HCEC 1CT (cell line): ENCODE data around the gene QKI.
A peak's percentile ranks its signal among the peaks of the same experiment; 100 is the strongest.
"Not testable (repeated sequence)": the region's sequence is repeated elsewhere in the genome, so short reads cannot be mapped to it uniquely, and the experiment has no call there.

Experiments
- DNase-seq: peaks from one replicate; pipeline ENCODE4 v3.0.0-alpha.2; 2017

Gene QKI

DNA sequence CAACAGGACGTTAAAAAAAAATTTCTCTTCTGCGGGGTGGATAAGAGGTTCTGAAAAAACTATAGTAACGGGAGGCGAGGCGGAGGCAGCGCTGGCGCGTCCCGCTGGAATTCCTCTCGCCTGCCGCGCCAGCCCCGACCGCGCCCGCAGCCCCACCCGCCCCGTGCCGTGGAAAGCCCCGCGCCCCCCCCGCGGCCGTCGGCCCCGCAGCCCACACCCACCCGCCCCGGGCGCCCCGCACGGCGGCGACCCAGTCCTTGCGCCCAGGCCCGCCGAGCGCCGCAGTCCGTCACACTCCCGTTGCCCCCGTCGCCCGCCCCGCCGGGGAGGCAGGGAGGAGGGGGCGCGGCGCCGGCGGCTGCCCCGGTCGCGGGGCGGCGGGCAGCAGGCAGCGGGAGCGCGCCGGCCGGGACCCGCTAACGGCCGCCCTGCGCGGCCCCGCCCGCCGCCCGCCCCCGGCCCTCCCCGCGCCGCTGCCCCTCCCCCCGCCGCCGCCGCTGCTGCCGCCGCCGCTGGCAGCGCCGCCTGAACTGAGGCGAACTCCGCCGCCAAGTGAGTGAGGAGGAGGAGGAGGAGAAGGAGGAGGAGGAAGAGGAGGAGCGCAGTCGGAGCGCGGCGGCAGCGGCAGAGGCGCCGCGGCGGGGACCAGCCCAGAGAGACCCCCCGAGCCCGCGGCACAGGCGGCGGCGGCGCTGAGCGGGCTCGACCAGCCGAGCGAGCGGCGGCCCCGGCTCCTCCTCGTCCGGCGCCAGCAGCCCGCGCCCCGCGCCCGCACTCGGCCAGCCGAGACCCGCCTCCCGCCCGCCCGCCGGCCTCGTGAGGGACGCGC lies at the start of gene QKI:
TSS of gene QKI (plus strand) at position 602 of the 829 bp plus-strand sequence. CDS start 476 bp downstream, outside the sequence.
- DNase-seq: peak; percentile 75

DNA sequence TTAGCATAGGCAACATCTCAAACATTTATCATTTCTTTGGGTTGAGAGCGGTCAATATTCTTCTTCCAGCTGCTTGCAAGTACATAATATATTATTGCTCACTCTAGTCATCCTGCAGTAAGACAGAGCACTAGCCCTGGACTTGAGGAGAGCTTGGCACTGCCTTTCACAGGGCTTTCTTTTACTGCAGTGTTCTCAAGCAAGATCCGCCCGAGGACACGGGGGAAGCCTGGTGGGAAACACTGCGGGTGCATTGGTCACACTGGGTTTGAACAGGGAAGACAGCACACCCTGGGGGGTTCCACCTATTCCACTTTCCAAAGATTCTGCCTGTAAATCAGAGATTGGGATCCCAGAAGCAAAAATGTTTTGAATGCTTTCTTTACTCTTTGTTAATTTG lies 48.2 kb upstream of the QKI start:
- no peak for DNase-seq

DNA sequence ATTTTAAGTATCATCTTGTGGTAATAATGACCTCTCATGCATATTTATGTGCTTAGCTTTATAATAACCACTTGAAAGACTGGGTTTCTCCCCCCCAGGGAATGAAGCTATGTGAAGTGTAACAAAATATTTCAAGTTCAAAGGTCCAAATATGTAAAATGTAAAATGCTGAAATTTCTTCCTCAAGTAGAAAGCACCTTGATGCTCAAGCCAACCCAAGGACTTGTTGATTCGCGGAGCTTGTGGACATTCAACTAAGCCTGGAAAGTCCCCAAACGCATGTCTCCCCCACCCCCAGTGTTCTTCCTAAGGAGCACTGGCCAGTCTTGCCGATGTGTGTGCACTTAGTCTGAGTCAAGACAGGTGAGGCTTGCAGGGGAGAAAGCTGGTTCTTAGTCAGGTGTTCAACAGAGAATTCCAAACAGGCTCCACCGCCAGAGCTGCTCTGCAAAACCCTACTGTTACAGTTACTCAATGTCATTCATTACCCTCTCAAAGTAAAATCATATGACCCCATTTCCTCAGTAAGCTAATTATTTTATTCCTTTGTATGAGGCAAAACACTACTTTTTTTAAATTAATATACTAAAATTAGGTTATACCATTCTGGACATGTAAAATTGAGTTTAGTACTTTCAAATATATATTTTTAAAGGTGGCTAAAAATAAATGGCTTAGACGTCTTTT lies 46.9 kb upstream of the QKI start:
- no peak for DNase-seq

DNA sequence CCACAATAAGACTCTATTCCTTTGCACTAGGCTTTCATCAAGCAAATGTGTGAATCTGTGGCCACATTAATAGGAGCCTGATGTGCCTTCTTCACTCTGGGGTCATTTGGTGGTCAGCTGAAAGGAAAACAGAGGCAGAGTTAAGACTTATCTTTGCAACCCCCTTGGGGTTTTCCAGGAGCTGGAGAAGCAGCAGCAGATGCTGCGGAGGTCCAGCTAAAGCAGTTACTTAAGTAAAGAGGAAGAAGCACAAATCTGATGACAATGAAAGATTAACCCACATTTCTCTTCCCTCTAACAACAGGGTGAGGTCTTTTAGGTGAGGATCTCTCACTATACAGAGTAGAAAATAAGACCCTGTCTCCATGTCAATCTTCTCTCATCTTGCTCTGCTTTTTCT lies 45.4 kb upstream of the QKI start:
- DNase-seq: no peak

DNA sequence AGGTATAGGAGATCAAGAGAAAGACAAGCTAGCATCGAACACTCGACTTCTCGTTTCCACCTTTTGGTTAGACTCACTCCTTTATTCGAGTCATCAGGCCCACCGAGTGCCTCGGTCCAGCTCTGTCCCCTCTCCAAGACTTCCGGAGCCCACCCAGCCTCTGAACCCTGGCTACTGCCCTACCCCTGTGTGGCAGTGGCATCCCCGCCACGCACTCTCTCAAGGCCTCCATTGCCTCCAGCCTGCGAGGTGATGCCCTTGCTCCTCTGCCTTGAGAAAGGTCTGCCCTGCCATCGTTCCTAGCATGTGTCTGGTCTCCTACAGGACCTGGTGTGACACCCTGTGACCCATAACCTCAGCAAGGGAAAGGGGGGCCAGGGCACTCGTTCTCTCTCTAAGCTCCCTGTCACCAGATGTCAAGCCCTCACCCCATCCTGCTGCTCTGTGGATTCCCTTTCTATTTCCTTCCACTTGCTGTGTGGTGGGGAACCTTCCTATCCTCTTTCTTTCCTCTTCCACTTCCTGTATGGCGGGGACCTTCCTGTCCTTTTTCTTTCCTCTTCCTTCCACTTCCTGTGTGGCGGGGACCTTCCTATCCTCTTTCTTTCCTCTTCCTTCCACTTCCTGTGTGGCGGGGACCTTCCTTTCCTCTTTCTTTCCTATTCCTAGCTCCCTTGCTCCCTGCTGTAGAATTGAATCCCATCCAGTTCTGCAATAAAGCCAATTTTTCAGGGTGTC lies 44.7 kb upstream of the QKI start:
- DNase-seq: no peak

DNA sequence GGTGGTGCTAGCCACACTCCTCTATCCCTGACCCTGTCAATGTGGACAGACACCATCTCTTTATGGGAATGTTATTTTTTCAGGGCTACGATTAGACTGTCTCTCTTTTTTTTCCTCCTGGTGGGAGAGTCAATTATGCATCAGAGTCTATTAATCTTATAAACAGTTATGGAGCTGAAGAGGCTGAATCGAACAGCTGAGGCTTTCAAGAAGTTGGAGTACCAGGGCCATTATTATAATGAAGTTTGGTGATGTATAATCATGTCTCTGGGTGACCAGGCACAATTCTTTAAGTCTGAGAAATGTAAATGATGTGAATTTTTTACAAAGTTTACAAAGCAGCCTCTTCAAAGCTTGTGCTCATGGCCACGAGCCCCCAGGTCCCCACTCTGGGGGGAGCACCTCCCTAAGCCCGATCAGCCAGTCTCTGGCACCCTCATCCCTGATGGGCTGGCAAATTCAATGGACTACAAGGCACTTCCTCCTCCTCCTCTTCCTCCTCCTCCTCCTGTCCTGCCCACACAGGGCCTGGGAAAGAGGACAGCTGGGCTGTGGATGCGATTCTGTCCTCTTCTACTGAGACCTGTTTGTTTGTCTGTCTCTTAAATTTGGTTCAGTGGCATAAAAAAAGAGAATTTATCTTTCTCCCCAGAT lies 43.9 kb upstream of the QKI start:
- DNase-seq: no peak

DNA sequence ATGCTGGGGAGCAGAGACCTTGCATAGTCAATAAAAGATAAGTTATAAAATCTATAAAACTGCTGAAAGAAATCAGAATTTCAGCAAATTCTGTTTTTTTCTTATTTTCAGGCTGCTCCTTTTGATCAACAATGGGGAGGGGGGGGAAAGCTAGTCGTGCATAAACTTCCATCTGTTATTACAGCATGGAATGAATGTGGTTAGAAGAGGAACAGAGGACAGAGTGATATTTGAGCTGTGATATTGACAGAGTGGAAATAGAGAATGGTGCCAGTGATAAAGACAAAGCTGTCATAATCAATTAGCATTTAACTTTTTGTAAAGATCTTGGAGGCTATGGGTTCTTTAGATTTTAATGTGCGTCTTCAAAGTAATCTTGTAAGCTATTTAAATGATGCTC lies 43.4 kb upstream of the QKI start:
- DNase-seq: no peak

DNA sequence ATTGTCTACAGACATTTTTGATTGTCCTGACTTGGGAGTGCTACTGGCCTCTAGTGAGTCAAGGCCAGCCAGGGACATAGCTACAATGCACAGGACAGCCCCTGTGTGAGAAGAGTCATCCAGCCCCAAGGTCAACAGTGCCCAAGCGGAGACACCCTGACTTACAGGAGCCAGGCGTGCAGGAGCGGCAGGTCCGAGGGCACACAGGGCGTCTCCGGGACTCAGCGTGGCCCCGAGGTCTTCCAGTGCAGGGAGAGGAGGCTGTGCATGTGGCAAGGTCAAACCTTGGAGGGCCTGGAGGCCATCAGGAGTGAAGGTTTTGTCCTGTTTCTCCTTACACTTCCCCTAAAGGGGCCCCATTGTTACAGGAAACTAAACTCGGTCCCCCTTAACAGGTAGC lies 41.3 kb upstream of the QKI start:
- DNase-seq: no peak

DNA sequence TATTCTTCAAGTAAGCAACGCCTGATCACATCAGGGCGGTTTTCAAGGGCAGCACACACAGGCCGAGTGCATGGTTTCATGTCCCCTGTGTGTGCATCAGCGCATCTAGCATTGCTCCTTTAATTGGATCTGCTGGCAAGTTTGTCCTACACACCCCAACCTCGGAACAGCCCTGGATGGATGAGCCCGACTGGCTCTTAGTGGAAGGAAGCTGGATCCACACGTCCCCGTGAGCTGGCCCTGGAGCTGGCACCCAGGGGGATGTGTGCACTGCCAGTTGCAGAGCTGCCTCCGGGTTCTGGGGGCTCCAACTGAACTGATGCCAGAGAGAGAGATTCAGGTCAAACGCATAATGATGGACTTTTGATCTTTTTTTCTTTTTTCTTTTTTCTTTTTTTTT lies 39.2 kb upstream of the QKI start:
- no peak for DNase-seq

DNA sequence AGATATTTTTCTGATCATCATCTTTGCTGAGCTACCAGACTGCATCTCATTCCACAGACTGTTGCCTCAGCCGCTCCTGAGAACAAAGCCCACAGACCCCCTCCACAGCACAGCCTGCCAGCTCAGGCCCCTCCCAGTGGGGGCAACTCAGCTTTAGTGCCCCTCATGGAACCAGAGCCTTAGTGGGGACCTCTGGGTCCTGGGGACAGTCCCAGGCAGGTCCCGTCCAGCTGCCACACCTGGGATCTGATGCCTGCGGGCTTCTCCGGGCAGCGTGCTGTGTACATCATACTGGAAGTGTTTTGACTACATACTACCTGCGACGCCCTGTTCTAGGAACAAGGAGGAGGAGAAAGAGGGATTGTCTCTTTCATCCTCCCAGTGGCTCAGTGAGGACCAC lies 38.3 kb upstream of the QKI start:
- DNase-seq: no peak

DNA sequence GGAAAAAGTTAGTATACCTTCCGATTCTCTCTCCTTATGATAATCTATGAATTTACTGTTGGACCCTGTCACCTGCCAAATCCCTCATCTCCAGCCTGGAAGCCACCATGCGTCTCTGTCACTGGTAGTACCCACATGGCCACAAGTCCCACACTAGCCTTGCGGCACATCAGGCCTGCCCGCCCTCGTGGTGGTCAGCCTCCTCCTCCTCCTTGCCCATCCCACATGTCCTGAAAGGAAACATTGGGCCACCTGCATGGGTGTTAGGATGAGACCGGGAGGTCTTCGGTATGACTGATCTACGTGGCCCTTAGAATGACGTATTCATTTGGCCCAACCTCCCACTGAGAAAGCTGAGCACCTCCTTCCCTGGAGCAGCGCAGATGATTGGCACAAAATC lies 37.0 kb upstream of the QKI start:
- DNase-seq: no peak

DNA sequence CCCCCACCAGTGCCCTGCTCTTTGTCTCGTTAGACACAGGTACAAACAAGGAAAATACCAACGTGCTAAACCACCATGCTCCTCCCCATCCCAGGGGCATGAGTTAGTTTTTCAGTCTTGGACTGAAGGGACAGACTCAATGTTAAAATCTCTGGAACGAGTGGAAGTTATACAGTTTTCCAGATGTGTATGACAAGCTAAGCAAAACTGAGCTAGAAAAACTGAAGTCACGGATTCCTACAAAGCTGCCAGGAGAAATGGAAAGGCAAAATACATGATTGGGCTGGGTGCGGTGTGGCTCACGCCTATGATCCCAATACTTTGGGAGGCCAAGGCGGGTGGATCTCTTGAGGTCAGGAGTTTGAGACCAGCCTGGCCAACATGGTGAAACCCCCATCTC lies 34.3 kb upstream of the QKI start:
- DNase-seq: no peak

DNA sequence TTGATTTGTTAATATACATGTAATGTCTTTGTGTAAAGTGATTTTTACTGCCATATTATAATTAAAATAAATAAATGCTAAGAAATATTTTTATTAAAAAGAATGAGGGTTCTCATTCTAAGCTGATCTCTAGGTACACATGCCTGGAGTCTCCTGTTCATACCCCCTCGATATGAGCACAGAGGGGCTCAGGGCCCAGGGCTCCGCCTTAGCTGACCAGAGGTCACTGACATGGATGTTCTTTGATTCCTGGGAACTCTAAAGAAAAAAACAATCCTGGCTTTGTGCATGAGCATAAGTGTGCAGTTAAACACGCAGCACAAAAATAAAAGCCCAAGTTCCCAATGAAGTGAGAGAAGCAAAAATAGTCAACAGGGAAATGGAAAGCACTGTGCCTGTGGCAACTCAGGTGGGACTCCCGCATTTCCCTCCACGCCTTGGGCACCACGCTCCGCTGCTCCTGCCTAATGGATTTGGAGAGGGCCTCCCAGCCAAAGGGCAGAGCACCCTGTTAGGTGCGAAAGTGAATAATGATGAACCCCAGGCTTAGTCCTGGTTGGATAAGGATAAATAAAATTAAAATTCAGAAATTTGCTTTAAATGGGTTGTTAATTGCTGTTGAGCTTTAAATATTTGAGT lies 33.3 kb upstream of the QKI start:
- no peak for DNase-seq

DNA sequence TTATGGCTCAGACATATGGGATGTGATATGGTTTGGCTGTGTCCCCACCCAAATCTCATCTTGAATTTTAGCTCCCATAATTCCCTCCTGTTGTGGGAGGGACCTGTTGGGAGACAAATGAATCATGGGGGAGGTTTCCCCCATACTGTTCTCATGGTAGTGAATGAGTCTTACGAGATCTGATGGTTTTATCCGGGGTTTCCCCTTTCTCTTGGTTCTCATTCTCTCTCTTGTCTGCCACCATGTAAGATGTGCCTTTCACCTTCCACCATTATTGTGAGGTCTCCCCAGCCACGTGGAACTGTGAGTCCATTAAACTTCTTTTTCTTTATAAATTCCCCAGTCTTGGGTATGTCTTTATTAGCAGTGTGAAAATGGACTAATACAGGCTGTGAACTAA lies 31.1 kb upstream of the QKI start:
- not testable (repeated sequence) for DNase-seq

DNA sequence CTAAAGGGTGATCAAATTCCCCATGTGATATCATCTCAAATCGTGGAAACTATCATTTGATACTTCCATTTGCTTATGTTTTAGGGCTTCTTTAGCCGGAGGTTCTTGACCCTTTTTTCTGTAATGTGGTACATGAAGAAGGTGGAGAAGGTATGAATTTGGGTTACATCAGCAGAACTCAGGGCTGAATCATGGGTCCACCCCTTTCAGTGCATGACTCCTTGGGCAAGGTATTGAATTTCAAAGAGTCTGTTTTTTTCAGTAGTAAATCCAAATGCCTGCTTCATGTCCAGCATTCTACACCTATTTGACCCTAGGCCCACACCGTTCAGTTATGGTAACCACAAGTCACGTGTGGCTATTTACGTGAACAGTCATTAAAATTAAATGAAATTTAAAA lies 30.6 kb upstream of the QKI start:
- DNase-seq: no peak

DNA sequence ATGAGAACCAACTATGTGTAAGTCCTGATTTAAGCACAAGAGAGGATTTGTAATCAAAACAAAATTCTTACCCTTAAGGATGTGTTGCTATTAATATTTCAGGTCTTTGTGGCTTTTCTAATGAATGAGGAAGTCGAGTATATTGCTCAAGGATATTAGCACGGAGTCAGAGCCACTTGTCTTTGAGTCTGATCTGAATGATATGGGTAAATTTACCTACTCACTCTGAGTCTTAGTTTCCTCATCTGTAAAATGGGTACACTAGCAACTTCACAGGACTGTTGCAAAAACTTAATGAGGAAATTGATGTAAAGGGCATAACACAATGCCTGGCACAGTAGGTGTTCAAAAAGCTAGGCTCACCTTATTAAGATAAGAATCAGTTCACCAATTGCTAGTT lies 30.0 kb upstream of the QKI start:
- DNase-seq: no peak

DNA sequence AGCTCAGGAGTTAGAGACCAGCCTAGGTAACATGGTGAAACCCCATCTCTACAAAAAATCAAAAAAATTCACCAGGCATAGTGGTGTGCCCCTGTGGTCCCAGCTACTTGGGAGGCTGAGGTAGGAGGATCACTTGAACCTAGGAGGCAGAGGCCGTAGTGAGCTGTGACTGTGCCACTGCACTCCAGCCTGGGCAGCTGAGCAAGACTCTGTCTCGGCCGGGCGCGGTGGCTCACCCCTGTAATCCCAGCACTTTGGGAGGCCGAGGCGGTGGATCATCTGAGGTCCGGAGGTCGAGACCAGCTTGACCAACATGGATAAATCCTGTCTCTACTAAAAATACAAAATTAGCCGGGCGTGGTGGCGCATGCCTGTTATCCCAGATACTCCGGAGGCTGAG lies 29.0 kb upstream of the QKI start:
- DNase-seq: not testable (repeated sequence)

DNA sequence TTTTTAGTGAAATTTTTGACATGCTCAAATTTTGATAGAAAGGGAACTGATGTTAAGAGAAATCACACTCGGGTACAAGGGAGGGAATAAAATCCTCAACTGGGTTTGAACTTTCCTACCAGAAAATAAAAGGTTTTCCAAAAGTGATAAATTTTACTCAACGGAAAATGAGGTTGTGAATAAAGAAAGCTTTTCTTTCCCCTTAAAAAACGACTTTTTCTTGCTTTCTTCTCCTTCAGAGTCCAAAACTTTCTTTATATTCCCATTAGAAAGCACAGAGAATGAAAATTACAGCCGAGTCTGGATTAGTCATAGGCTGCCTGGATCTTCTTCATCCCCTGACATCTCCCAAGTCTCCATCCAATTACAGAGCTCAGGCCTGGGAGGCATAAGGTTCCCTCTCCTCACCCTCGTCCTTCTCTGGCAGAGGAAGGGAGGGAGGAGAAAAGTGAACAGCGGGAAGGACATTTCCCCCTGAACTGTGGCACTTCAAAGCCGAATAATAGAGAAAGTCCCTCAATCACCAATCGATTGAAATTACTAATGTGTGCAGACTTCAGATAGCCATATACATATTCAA lies 28.1 kb upstream of the QKI start:
- no peak for DNase-seq

DNA sequence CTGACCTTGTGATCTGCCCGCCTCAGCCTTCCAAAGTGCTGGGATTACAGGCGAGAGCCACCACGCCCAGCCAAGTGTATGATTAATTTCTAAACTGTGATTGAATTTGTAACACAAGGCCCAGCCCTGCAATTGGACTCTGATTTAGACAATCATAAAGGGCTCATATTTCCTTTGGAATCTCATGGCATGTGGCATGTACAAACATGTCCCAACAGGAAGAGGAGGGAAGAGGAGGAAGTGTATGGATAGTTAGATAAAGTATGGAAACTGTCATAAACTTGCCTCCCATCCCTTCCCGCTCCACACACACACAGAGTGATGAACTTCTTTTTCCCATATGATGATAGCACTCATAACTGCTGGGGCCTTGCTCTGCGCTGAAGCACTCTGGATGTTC lies 27.2 kb upstream of the QKI start:
- DNase-seq: no peak

DNA sequence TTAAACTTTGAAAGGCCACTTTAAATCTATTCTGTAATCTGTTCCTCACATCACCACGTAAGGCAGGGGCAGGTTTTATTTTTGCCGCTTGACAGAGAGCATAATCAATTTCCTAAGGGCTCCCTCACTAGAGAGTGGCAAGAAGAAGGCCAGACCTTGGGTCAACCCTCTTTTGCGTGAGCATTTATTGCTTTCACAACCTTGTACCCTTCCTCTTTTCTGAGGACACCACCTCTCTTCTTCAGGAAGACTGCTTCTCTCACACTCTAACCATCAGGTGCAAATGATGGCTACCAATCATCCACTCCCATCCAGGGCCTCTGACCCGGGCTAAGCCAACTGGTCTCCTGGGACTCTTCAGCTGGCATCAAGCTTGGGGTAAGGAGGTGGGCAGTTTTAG lies 25.2 kb upstream of the QKI start:
- DNase-seq: no peak

DNA sequence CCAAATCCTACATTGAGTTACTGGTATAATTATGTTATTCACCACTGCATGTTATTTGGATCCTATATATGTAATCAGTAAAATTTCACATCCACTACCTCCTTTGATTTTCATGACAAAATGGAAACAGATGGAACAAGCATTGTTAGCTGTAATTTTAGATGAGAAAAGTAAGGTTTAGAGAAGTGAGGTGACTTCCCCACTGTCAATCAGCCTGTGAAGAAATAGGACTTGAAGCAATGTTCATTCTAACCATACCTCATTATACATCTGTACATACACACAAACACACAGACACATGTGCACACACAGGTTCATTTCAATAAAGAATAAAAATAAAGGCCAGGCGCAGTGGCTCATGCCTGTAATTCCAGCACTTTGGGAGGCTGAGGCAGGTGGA lies 23.7 kb upstream of the QKI start:
- DNase-seq: no peak

DNA sequence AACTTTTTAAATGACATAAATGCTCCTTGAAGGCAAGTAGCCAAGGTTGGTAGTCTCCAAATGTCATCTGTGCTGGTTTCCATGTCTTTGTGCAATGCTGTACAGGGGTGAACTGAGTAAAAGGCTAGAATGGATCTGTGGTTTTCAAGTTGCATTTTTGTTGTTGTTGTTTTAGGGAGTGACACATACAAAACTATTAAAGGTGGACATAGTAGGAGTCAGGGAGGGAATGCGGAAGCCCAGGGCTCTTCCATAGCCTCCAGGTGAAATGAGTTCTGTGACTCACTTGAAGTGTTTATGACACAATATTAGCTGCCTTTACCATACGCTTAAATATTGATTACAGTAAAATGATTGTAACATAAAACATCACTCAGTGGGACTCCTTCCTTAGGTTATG lies 22.5 kb upstream of the QKI start:
- no peak for DNase-seq

DNA sequence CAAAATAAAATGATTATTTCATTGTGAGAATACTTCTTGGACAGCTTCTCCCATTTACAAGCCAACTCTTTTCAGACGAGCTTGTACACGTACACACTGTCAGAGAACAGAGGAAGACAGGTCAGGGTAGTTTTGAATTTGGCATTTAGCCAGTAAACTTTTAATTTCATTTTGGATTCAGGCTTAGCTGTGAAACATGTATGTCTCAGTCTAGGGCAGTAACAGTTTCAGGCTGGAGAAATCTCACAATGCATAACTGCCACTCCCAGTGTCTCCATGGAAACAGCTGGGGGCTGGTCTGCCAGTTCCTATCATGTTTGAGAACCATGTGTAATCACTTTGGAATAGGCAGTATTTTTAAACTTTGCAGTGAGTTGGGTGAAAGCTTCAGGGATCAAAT lies 22.0 kb upstream of the QKI start:
- no peak for DNase-seq
